Measurements from ENCODE around the gene ARG2.

Gene ARG2

GRCh38 chr14:67690011-67690410, 70.3 kb downstream of the ARG2 start:
- no peak for DNase-seq (ENCODE audit: low read depth)

GRCh38 chr14:67694791-67695393, 75.2 kb downstream of the ARG2 start:
- DNase-seq (ENCODE audit: low read depth) = peak; percentile 31

GRCh38 chr14:67695394-67695949, 75.8 kb downstream of the ARG2 start, which contains the start of gene RDH11:
Gene RDH11, minus strand, starts transcription at chr14:67695764. Its CDS starts 61 bp downstream, at chr14:67695703.
- peak; percentile 67 for DNase-seq (ENCODE audit: low read depth)

GRCh38 chr14:67697006-67697405, 77.3 kb downstream of the ARG2 start:
- no peak for DNase-seq (ENCODE audit: low read depth)

- DNase-seq (ENCODE audit: low read depth) = no peak
These were observed 78.5 kb downstream of the ARG2 start for GRCh38 chr14:67698179-67698578.

All from activated T-helper 1 cell treated with Interleukin-2 at 50 U/mL for 16 hours (primary cell).